GM12878 (cell line): ENCODE data around the gene TMEM223. TPM values are rescaled to one million over a fixed set of nuclear protein-coding genes. Genes with fewer than 3 reads are reported as not detected.

Experiments
- ATF2 ChIP-seq: IDR thresholded peaks from 2 replicates; pipeline ENCODE4 v1.6.1; 2012; ENCODE audit warnings: low read length, inconsistent platforms
- ATF3 ChIP-seq: IDR thresholded peaks from 2 replicates; pipeline ENCODE4 v1.6.1; 2011; ENCODE audit warnings: low read depth, mild to moderate bottlenecking, low read length, moderate library complexity, borderline replicate concordance; ENCODE audit errors: extremely low read depth
- BCLAF1 ChIP-seq: fragments of 450-650 bp; IDR thresholded peaks from 2 replicates; pipeline ENCODE4 v1.6.1; 2017; ENCODE audit warnings: antibody characterized with exemption, mild to moderate bottlenecking, moderate library complexity
- CREB1 ChIP-seq: IDR thresholded peaks from 2 replicates; pipeline ENCODE4 v1.6.1; 2012; ENCODE audit warnings: low read depth, mild to moderate bottlenecking, inconsistent platforms
- CREM ChIP-seq: IDR thresholded peaks from 2 replicates; pipeline ENCODE4 v1.6.1; 2014; ENCODE audit warnings: antibody characterized with exemption, low read depth
- DPF2 ChIP-seq: fragments of 450-650 bp; IDR thresholded peaks from 2 replicates; pipeline ENCODE4 v1.6.1; 2017; ENCODE audit warnings: mild to moderate bottlenecking
- E4F1 ChIP-seq: fragments of 450-650 bp; IDR thresholded peaks from 2 replicates; pipeline ENCODE4 v1.6.1; 2018; ENCODE audit warnings: borderline replicate concordance, mild to moderate bottlenecking; ENCODE audit not compliant: partially characterized antibody
- EED ChIP-seq: sonication (generic); IDR thresholded peaks from 2 replicates; pipeline ENCODE4 v1.6.1; 2016; ENCODE audit warnings: antibody characterized with exemption, low read depth
- HCFC1 ChIP-seq: fragments of 150-350 bp; IDR thresholded peaks from 2 replicates; pipeline ENCODE4 v1.6.1; 2014; ENCODE audit warnings: low read length
- HDAC6 ChIP-seq: fragments of 200-600 bp; sonication (generic); IDR thresholded peaks from one replicate; pipeline ENCODE4 v1.8.0; 2017; ENCODE audit warnings: antibody characterized with exemption; ENCODE audit not compliant: unreplicated experiment
- IRF3 ChIP-seq: fragments of 450-650 bp; IDR thresholded peaks from 2 replicates; pipeline ENCODE4 v1.6.1; 2014; ENCODE audit warnings: mild to moderate bottlenecking
- MLLT1 ChIP-seq: fragments of 450-650 bp; IDR thresholded peaks from 2 replicates; pipeline ENCODE4 v1.6.1; 2016; ENCODE audit warnings: mild to moderate bottlenecking
- NFYB ChIP-seq: IDR thresholded peaks from 2 replicates; pipeline ENCODE4 v1.6.1; 2011; ENCODE audit warnings: low read depth, mild to moderate bottlenecking, low read length, improper control_type of control experiment, moderate library complexity; ENCODE audit not compliant: insufficient read depth
- RELB ChIP-seq: fragments of 450-650 bp; IDR thresholded peaks from 2 replicates; pipeline ENCODE4 v1.6.1; 2017; ENCODE audit warnings: low read depth, mild to moderate bottlenecking, moderate library complexity
- SIX5 ChIP-seq: IDR thresholded peaks from 2 replicates; pipeline ENCODE4 v1.6.1; 2011; ENCODE audit warnings: mild to moderate bottlenecking, low read depth, low read length, moderate library complexity; ENCODE audit not compliant: severe bottlenecking
- SPI1 ChIP-seq: IDR thresholded peaks from 2 replicates; pipeline ENCODE4 v1.6.1; 2011; ENCODE audit warnings: low read depth, mild to moderate bottlenecking, low read length, moderate library complexity, borderline replicate concordance; ENCODE audit not compliant: insufficient read depth
- polyA plus RNA-seq, 11 experiments: library from polyadenylated mRNA; depleted of rRNA in 4 of 11; unstranded in 6 of 11; stranded (reverse) in 5 of 11; fragments of >200 nt; fragmentation: Nextera tagmentation in 4 of 11; fragmentation: Illumina TruSeq in 1 of 11; extraction: Ambion mirVana in 4 of 11; extraction: Trizol in 1 of 11; gene quantifications; 1 replicate in 1 of 11; 2 replicates in 10 of 11; pipeline versions ENCODE4 v1.2.1 to v1.2.3, GENCODE V29; 2011 to 2016; ENCODE audit warnings: inconsistent platforms in 2 of 11, missing spikeins in 2 of 11, low read depth in 1 of 11
- total RNA-seq, 4 experiments: library from RNA; depleted of rRNA in 3 of 4; stranded (reverse); fragments of >200 nt in 3 of 4; fragmentation: Illumina TruSeq in 1 of 4; extraction: Trizol in 1 of 4; gene quantifications; 2 replicates each; pipeline versions ENCODE4 v1.2.1 to v1.2.3, GENCODE V29; 2013 to 2021

The TMEM223 gene
- total and polyA plus RNA-seq, 10 of the 15 experiments (the other 5 are each of a cell fraction or from before 2014, with no cell fraction given) = 5.3 to 33.2 (median 14.0) TPM

GRCh38 chr11:62753736-62754603, 37.8 kb downstream of the TMEM223 start, which contains the start of gene ZBTB3 (continued):
- no peak for TF ChIP-seq SPI1
- TF ChIP-seq EED = 0 out of 2 replicates have a peak, but pooled peaks have one; percentile 15
- TF ChIP-seq CREB1 = peak; percentile 66
- peak; percentile 82 for TF ChIP-seq E4F1
- TF ChIP-seq ATF2 = no peak
- TF ChIP-seq HCFC1 = 0 out of 2 replicates have a peak, but pooled peaks have one; percentile 9
- TF ChIP-seq MLLT1 = 0 out of 2 replicates have a peak, but pooled peaks have one; percentile 43
- no peak for TF ChIP-seq ATF3
- peak; percentile 49; the same call in 1 of the 2 replicates for TF ChIP-seq RELB
- TF ChIP-seq NFYB = peak; percentile 97
- no peak for TF ChIP-seq BCLAF1
- peak; percentile 64 for TF ChIP-seq DPF2
- no peak for TF ChIP-seq HDAC6
- TF ChIP-seq SIX5 = peak; percentile 8
- peak; percentile 39 for TF ChIP-seq CREM
- peak; percentile 95 for TF ChIP-seq IRF3
